ENCODE data around the gene NCAM2.

DNA sequence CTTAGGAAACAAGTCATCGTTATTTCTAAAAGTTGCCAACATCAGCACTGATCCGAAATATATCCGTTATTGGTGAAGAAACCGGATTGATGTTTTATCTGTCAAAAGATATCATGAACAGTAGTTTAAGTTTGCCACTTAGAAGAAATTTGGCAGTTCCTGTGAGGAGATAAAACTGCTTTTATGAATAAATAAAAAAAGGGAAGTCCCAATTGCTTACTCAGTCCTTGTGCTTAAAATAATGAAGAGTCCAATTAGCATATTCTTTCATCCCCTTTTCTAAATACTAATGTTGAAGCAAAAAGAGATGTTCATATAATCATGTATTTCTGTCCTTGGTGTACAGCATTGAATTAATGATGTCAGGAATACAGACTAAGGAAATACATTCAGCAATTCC, 164.6 kb downstream of the NCAM2 start:
- TF ChIP-seq, protein P1, sequence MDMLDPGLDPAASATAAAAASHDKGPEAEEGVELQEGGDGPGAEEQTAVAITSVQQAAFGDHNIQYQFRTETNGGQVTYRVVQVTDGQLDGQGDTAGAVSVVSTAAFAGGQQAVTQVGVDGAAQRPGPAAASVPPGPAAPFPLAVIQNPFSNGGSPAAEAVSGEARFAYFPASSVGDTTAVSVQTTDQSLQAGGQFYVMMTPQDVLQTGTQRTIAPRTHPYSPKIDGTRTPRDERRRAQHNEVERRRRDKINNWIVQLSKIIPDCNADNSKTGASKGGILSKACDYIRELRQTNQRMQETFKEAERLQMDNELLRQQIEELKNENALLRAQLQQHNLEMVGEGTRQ (IDR thresholded peaks at IDR 0.05; ENCODE audit: low read depth, low read length) = no peak
- TF ChIP-seq CTCF (conservative IDR thresholded peaks at IDR 0.05; ENCODE audit: low read depth, low read length) (no peak), RAD21 (IDR thresholded peaks at IDR 0.05; ENCODE audit: low read length) (no peak), CEBPB (IDR thresholded peaks at IDR 0.05; ENCODE audit: low read depth, low read length) (no peak), SMC3 (IDR thresholded peaks at IDR 0.05; ENCODE audit: low read depth, low read length) (no peak), RFX5 (IDR thresholded peaks at IDR 0.05; ENCODE audit: low read depth, low read length) (no peak), POLR2A (IDR thresholded peaks at IDR 0.05; ENCODE audit: low read depth, low read length) (no peak), FOS (IDR thresholded peaks at IDR 0.05; ENCODE audit: low read depth, low read length) (no peak), BHLHE40 (IDR thresholded peaks at IDR 0.05; ENCODE audit: low read depth, low read length) (no peak), ELK1 (IDR thresholded peaks at IDR 0.05; ENCODE audit: borderline replicate concordance, low read depth, low read length) (no peak)
